H1 (cell line): ENCODE results near the gene FMC1. TPM values are rescaled to one million over a fixed set of nuclear protein-coding genes. Genes with fewer than 3 reads are reported as not detected.
A peak's percentile ranks its signal among the peaks of the same experiment; 100 is the strongest.

ENCODE experiments used
- CTCF ChIA-PET: fragments of 300-600 bp; sonication (Branson Sonifier 250); formaldehyde crosslinking; loops from one replicate; lab custom pipeline; 2021; ENCODE audit not compliant: partially characterized antibody; lab: Charles Lee
- POLR2A ChIA-PET: fragments of 300-600 bp; sonication (Branson Sonifier 250); formaldehyde crosslinking; loops from one replicate; lab custom pipeline; 2021; ENCODE audit warnings: inconsistent platforms; ENCODE audit not compliant: partially characterized antibody; lab: Charles Lee
- DNase-seq, 2 experiments: peaks; one replicate each; pipeline versions ENCODE4 v3.0.0 to v3.0.0-alpha.2; 2010 to 2022; ENCODE audit warnings: low spot score in 2 of 2, low read depth in 1 of 2, mixed read lengths in 1 of 2
- FAIRE-seq: peaks from 2 replicates; lab custom pipeline; 2011; peaks lifted over from hg19 to GRCh38; lab: Jason Lieb, UNC
- H2AFZ ChIP-seq: 2 replicates; pipeline ENCODE4 v1.8.1; 2012; ENCODE audit warnings: low read length, inconsistent platforms
- H2AK5ac ChIP-seq: 2 replicates; pipeline ENCODE4 v1.6.1; 2013; ENCODE audit warnings: low read depth, low read length
- H2BK120ac ChIP-seq: replicated peaks from 2 replicates; pipeline ENCODE3; 2013; ENCODE audit warnings: low read depth, low read length, inconsistent platforms
- H2BK12ac ChIP-seq: 2 replicates; pipeline ENCODE4 v1.6.1; 2013; ENCODE audit warnings: low read depth, low read length
- H2BK15ac ChIP-seq: 2 replicates; pipeline ENCODE4 v1.6.1; 2013; ENCODE audit warnings: low read length
- H2BK20ac ChIP-seq: 2 replicates; pipeline ENCODE4 v1.6.1; 2013; ENCODE audit warnings: low read length
- H2BK5ac ChIP-seq: 2 replicates; pipeline ENCODE4 v1.6.1; 2013; ENCODE audit warnings: low read depth, low read length
- H3K14ac ChIP-seq: 2 replicates; pipeline ENCODE4 v1.6.1; 2013; ENCODE audit warnings: inconsistent platforms; ENCODE audit not compliant: insufficient read length
- H3K18ac ChIP-seq: 2 replicates; pipeline ENCODE4 v1.6.1; 2013; ENCODE audit warnings: low read length; ENCODE audit errors: extremely low read depth
- H3K23ac ChIP-seq: 2 replicates; pipeline ENCODE4 v1.6.1; 2013; ENCODE audit warnings: inconsistent platforms; ENCODE audit not compliant: insufficient read length
- H3K23me2 ChIP-seq: 2 replicates; pipeline ENCODE4 v1.6.1; 2013; ENCODE audit warnings: low read depth, low read length
- H3K27ac ChIP-seq: 2 replicates; pipeline ENCODE4 v1.6.1; 2011; ENCODE audit warnings: low read depth, low read length, inconsistent platforms
- H3K27me3 ChIP-seq, 4 experiments: replicated peaks in 1 of 4; 1 replicate in 1 of 4; 2 replicates in 3 of 4; pipeline versions ENCODE4 v1.6.1 to v1.8.1; 2011 to 2013; ENCODE audit warnings: low read length in 3 of 4, mild to moderate bottlenecking in 3 of 4, inconsistent platforms in 2 of 4, mixed read lengths in 2 of 4, moderate library complexity in 1 of 4; ENCODE audit not compliant: control insufficient read depth in 3 of 4, insufficient read depth in 3 of 4; ENCODE audit errors: extremely low read depth in 1 of 4
- H3K36me3 ChIP-seq, 4 experiments: 2 replicates each; pipeline versions ENCODE4 v1.6.1 to v1.8.1; 2011 to 2013; ENCODE audit warnings: mild to moderate bottlenecking in 4 of 4, low read length in 3 of 4, moderate library complexity in 2 of 4, control low read depth in 1 of 4, inconsistent platforms in 1 of 4; ENCODE audit not compliant: insufficient read depth in 4 of 4, control insufficient read depth in 2 of 4
- H3K4ac ChIP-seq: replicated peaks from 2 replicates; pipeline ENCODE3; 2013; ENCODE audit warnings: low read length, low read depth, mixed read lengths, inconsistent platforms; ENCODE audit not compliant: insufficient read length
- H3K4me1 ChIP-seq, 4 experiments: replicated peaks in 1 of 4; 1 replicate in 1 of 4; 2 replicates in 3 of 4; pipeline versions ENCODE4 v1.6.1 to v1.8.1; 2011 to 2013; ENCODE audit warnings: low read length in 3 of 4, inconsistent platforms in 2 of 4, mixed read lengths in 1 of 4; ENCODE audit not compliant: insufficient read depth in 4 of 4, control insufficient read depth in 3 of 4
- H3K4me2 ChIP-seq, 2 experiments: 2 replicates each; pipeline versions ENCODE4 v1.6.1 to v1.8.1; 2011 to 2013; ENCODE audit warnings: low read depth in 2 of 2, low read length in 2 of 2, control low read depth in 1 of 2, inconsistent platforms in 1 of 2, mild to moderate bottlenecking in 1 of 2; ENCODE audit not compliant: insufficient read depth in 1 of 2
- H3K4me3 ChIP-seq, 4 experiments: fragments of 200-600, 300-600 bp in 1 of 4; sonication (generic), shearing (Covaris generic), sonication (Bioruptor Twin) in 1 of 4; 2 replicates each; pipeline versions ENCODE4 v1.5.1 to v1.8.1; 2011 to 2016; ENCODE audit warnings: low read length in 4 of 4, low read depth in 3 of 4, control low read depth in 2 of 4, inconsistent platforms in 2 of 4, mild to moderate bottlenecking in 2 of 4, mixed read lengths in 1 of 4, moderate library complexity in 1 of 4; ENCODE audit not compliant: insufficient read depth in 2 of 4; ENCODE audit errors: extremely low read depth in 1 of 4
- H3K56ac ChIP-seq: replicated peaks from 2 replicates; pipeline ENCODE3; 2013; ENCODE audit warnings: low read depth, mild to moderate bottlenecking, mixed read lengths, low read length, inconsistent platforms; ENCODE audit not compliant: insufficient read length
- H3K79me1 ChIP-seq: 2 replicates; pipeline ENCODE4 v1.6.1; 2013; ENCODE audit warnings: low read depth, low read length, control low read depth
- H3K79me2 ChIP-seq, 2 experiments: 2 replicates each; pipeline versions ENCODE4 v1.6.1 to v1.8.1; 2012 to 2013; ENCODE audit warnings: low read length in 2 of 2, mild to moderate bottlenecking in 2 of 2, inconsistent platforms in 1 of 2; ENCODE audit not compliant: insufficient read depth in 2 of 2, control insufficient read depth in 1 of 2
- H3K9ac ChIP-seq, 4 experiments: replicated peaks in 1 of 4; 1 replicate in 1 of 4; 2 replicates in 3 of 4; pipeline versions ENCODE4 v1.6.1 to v1.8.1; 2011 to 2013; ENCODE audit warnings: low read depth in 3 of 4, low read length in 3 of 4, control low read depth in 2 of 4, mild to moderate bottlenecking in 2 of 4, moderate library complexity in 2 of 4, inconsistent platforms in 1 of 4; ENCODE audit errors: extremely low read depth in 1 of 4
- H3K9me3 ChIP-seq, 2 experiments: 2 replicates each; pipeline versions ENCODE4 v1.6.1 to v1.8.1; 2012 to 2013; ENCODE audit warnings: mild to moderate bottlenecking in 2 of 2, moderate library complexity in 2 of 2, control low read depth in 1 of 2, inconsistent platforms in 1 of 2, low read depth in 1 of 2, low read length in 1 of 2, mixed read lengths in 1 of 2; ENCODE audit not compliant: insufficient read depth in 2 of 2
- H4K20me1 ChIP-seq, 2 experiments: replicated peaks in 1 of 2; 2 replicates each; pipeline versions ENCODE3 to v1.8.1; 2011 to 2013; ENCODE audit warnings: inconsistent platforms in 2 of 2, low read length in 2 of 2, mild to moderate bottlenecking in 1 of 2; ENCODE audit not compliant: insufficient read depth in 2 of 2, control insufficient read depth in 1 of 2
- H4K5ac ChIP-seq: 2 replicates; pipeline ENCODE4 v1.6.1; 2013; ENCODE audit warnings: low read length, low read depth, mixed read lengths, inconsistent platforms; ENCODE audit not compliant: insufficient read length
- H4K8ac ChIP-seq: 2 replicates; pipeline ENCODE4 v1.8.0; 2013; ENCODE audit warnings: mild to moderate bottlenecking, moderate library complexity, low read length, inconsistent platforms; ENCODE audit not compliant: insufficient read depth; ENCODE audit errors: extremely low read depth
- H4K91ac ChIP-seq: replicated peaks from 2 replicates; pipeline ENCODE3; 2013; ENCODE audit warnings: low read length, mixed read lengths, inconsistent platforms; ENCODE audit not compliant: insufficient read length
- BACH1 ChIP-seq: IDR thresholded peaks from 2 replicates; pipeline ENCODE4 v1.6.1; 2012; ENCODE audit warnings: low read length, improper control_type of control experiment
- EGR1 ChIP-seq: IDR thresholded peaks from 2 replicates; pipeline ENCODE4 v1.6.1; 2011; ENCODE audit warnings: low read depth, low read length, borderline replicate concordance
- EZH2 ChIP-seq: fragments of 200-600 bp; sonication (generic); IDR thresholded peaks from 2 replicates; pipeline ENCODE4 v1.7.1; 2012; ENCODE audit warnings: low read depth, mild to moderate bottlenecking, moderate library complexity, low read length, inconsistent platforms; ENCODE audit not compliant: severe bottlenecking
- MAX ChIP-seq: IDR thresholded peaks from 2 replicates; pipeline ENCODE4 v1.6.1; 2012; ENCODE audit warnings: inconsistent platforms
- POU5F1 ChIP-seq: IDR thresholded peaks from 2 replicates; pipeline ENCODE4 v1.6.1; 2011; ENCODE audit warnings: low read depth, mild to moderate bottlenecking, low read length, moderate library complexity
- RFX5 ChIP-seq: IDR thresholded peaks from 2 replicates; pipeline ENCODE4 v1.6.1; 2011; ENCODE audit warnings: low read depth, low read length, improper control_type of control experiment, borderline replicate concordance
- RXRA ChIP-seq: IDR thresholded peaks from 2 replicates; pipeline ENCODE4 v1.6.1; 2011; ENCODE audit warnings: low read depth, mild to moderate bottlenecking, low read length, moderate library complexity; ENCODE audit not compliant: insufficient read depth
- SP2 ChIP-seq: IDR thresholded peaks from 2 replicates; pipeline ENCODE4 v1.6.1; 2012; ENCODE audit warnings: mild to moderate bottlenecking, low read length, inconsistent platforms
- SRF ChIP-seq: IDR thresholded peaks from 2 replicates; pipeline ENCODE4 v1.6.1; 2011; ENCODE audit warnings: mild to moderate bottlenecking, low read depth, low read length, moderate library complexity
- USF2 ChIP-seq: IDR thresholded peaks from 2 replicates; pipeline ENCODE4 v1.6.1; 2011; ENCODE audit warnings: low read length, improper control_type of control experiment
- YY1 ChIP-seq: IDR thresholded peaks from 2 replicates; pipeline ENCODE4 v1.6.1; 2011; ENCODE audit warnings: low read depth, mild to moderate bottlenecking, low read length
- WGBS, 2 experiments: shearing (Covaris generic) in 1 of 2; methylation state at CpG; one replicate each; pipeline versions ENCODE4 v1.1.6 to v1.1.7; 2013 to 2015; ENCODE audit warnings: low lambda C conversion rate in 2 of 2, mixed read lengths in 2 of 2, inconsistent platforms in 1 of 2, low coverage in 1 of 2, missing lambda C conversion rate in 1 of 2; ENCODE audit not compliant: insufficient replicate concordance in 2 of 2, insufficient coverage in 1 of 2, insufficient read length in 1 of 2; ENCODE audit errors: extremely low coverage in 1 of 2, missing lambda C conversion rate in 1 of 2; 5-methylcytosine and 5-hydroxymethylcytosine counted together
- polyA plus RNA-seq, 7 experiments: library from polyadenylated mRNA; depleted of rRNA in 3 of 7; stranded (reverse) in 5 of 7; unstranded in 2 of 7; fragments of >200 nt in 5 of 7; fragments of 200-250 nt in 2 of 7; gene quantifications; 1 replicate in 5 of 7; 2 replicates in 1 of 7; 4 replicates in 1 of 7; pipeline versions ENCODE4 v1.2.1 to v1.2.3, GENCODE V29; 2011 to 2013; ENCODE audit warnings: missing spikeins in 2 of 7, mixed read lengths in 2 of 7
- total RNA-seq: library from RNA; stranded (reverse); fragmentation: NEBNext Ultra II Directional; extraction: Animal tissue kit (Norgen Biotek cat#: 25700); gene quantifications from 2 replicates; pipeline ENCODE4 v1.2.1, GENCODE V29; 2021

Gene FMC1
- total and polyA plus RNA-seq, 2 of the 8 experiments (the other 6 are each of a cell fraction or from before 2014, with no cell fraction given) = 15.8 to 28.4 TPM

- H3K14ac ChIP-seq = no peak overlapping the region
- CTCF ChIA-PET = no interaction called here
- no peaks in the 10 kb centered on the region for H3K9me3 ChIP-seq
- H2AFZ ChIP-seq = no peak overlapping the region
- WGBS, 2 experiments = 3% methylated on average over 29 of the region's 47 CpGs; no CpG with 5 or more reads in 1 of the 2 experiments
- peaks cover 0 to 11% (median 0%) of the 10 kb centered on the region in 4 experiments; a peak in 2 of 8 replicates for H3K36me3 ChIP-seq
- H3K79me1 ChIP-seq = no peaks in the 10 kb centered on the region
- peak overlapping the region; percentile 94 for H3K56ac ChIP-seq
- peaks cover 5 to 9% (median 7%) of the 10 kb centered on the region in 4 experiments for H3K4me1 ChIP-seq
- H3K4me3 ChIP-seq = peak overlapping the region; percentile 88 to 99 (median 94)
- H3K4ac ChIP-seq = peak overlapping the region; percentile 61
- H4K20me1 ChIP-seq = peaks cover 2 to 5% of the 10 kb centered on the region in 2 experiments
- H2BK5ac ChIP-seq = peak overlapping the region; percentile 98
- no peak overlapping the region for H2BK15ac ChIP-seq
- FAIRE-seq (no peak), DNase-seq (peak; percentile 96 to 99)
- H3K27ac ChIP-seq = peak overlapping the region; percentile 94
- peak overlapping the region; percentile 99; the same call in 1 of the 2 replicates for H4K8ac ChIP-seq
- H3K23me2 ChIP-seq = no peaks in the 10 kb centered on the region; the same call in 1 of the 2 replicates
- no peak overlapping the region for H2BK20ac ChIP-seq
- H2BK12ac ChIP-seq = no peak overlapping the region; the same call in 1 of the 2 replicates
- no peaks in the 10 kb centered on the region for H3K27me3 ChIP-seq
- peak overlapping the region; percentile 95 to 99 (median 98) for H3K9ac ChIP-seq
- H2AK5ac ChIP-seq = no peak overlapping the region
- peak overlapping the region; percentile 86 for H4K5ac ChIP-seq
- H3K18ac ChIP-seq = peak overlapping the region; percentile 84
- H2BK120ac ChIP-seq = no peak overlapping the region
- peaks cover 28 to 49% of the 10 kb centered on the region in 2 experiments for H3K79me2 ChIP-seq
- POLR2A ChIA-PET = interaction anchor here (0.8 to 3.9 kb wide), 22 partner anchors 8 to 148 kb away, joined by 3 to 40 read pairs (median 4); partner anchors contain the start of gene KLRG2
- H3K4me2 ChIP-seq = peak overlapping the region; percentile 63 to 68
- H4K91ac ChIP-seq = no peak overlapping the region
- no peak overlapping the region for H3K23ac ChIP-seq
- TF ChIP-seq RFX5 (no peak), POU5F1 (no peak), SP2 (peak; percentile 63), USF2 (no peak), YY1 (peak; percentile 84), SRF (no peak), BACH1 (no peak), RXRA (no peak), EGR1 (no peak), EZH2 (no peak), MAX (peak; percentile 91)
Observed at GRCh38 chr7:139360210-139360947, 19.2 kb downstream of the FMC1 start.
